NK-92 treated with Interleukin-12 subunit alpha and Interleukin-12 subunit beta, amount 100 ng/mL, for 24 hours (cell line): ENCODE data around the gene TESPA1.
"Not testable (repeated sequence)": the region's sequence is repeated elsewhere in the genome, so short reads cannot be mapped to it uniquely, and the experiment has no call there.

Source experiments
- DNase-seq: peaks from one replicate; lab custom pipeline; 2025; lab: John Stamatoyannopoulos, UW

TESPA1 gene, protein sequence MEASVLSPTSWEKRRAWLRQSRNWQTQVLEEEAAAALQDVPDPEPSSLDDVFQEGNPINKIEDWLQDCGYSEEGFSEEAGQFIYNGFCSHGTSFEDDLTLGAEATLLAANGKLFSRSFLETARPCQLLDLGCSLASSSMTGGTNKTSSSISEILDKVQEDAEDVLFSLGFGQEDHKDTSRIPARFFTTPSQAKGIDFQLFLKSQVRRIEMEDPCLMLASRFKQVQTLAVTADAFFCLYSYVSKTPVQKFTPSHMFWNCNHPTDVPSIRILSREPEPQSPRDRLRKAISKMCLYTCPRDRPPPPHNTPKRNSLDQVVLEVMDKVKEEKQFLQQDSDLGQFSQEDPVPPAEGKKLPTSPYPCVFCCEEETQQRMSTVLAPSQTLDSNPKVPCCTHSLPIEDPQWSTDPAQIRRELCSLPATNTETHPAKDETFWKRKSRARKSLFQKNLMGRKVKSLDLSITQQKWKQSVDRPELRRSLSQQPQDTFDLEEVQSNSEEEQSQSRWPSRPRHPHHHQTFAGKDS

GRCh38 chr12:54984658-54985376 is at the start of gene TESPA1:
TESPA1 (minus strand) TSS chr12:54984762; CDS start chr12:54974562, 10,200 bp downstream.
- DNase-seq, result no peak

DNA sequence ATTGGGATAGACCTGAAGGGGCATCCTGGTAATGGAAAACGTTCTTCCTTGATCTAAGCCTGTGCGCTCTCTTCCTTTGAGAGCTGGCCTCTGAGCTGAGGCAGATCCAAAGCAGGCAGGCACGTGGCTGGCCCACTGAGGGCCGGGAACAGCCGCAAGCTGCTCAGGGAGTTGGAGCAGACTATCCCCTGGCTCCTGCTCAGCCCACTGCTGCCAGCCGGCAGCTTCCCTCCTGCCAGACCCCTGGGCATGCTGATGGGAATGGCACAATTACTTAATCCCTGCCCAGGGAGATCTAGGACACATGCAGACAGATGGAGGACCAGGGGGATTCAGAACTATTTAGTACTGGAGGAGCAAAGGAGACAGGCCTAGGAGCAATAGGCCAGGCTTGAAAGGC is 49.7 kb upstream of the TESPA1 start:
- DNase-seq, result no peak

GRCh38 chr12:55025508-55025907 is 40.9 kb upstream of the TESPA1 start:
- no peak for DNase-seq

DNA sequence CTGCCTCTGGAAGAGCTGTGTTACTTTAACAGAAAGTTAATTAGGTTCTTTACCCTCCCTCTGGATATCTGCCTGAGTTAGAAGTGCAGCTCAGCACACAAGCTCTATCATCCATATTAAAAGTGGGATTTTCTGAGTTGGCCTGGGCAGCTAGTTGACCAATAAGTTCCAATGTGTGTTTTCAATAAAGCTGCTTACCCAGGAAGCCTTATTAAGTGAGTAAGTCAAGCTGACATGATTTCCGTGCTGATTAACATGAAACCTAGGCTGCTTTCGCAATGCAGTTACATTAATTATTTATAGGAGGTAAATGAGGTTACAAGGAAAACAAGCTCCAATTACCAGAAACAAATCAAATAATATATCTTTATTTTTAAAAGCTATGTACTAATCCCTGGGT is 40.0 kb upstream of the TESPA1 start:
- DNase-seq, result no peak

DNA sequence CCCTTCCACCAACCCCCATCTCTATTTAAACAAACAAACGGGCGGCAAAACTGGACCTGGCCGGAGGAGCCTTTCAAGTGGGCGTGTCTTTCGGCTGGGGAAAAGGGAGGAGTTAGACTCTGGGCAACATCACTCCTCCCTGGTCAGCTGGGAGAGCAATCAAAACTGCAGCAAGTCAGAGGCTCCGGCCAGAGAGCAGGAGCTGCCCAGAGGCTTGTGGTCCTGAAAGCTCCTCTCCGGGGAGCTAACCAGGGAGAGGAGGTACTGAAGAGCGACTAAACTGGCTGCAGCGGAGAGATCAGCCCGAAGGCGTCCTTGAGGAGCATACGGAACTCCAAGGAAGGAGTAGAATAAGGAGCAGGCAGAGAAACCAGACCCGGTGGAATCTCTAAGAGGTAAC is 35.2 kb upstream of the TESPA1 start, which contains the start of gene NEUROD4:
Gene NEUROD4, plus strand, starts transcription at position 191 of the 400 bp plus-strand sequence. CDS start 6,466 bp downstream, outside the sequence.
- DNase-seq, result no peak

GRCh38 chr12:55017416-55017925 is 32.9 kb upstream of the TESPA1 start:
- no peak for DNase-seq

- no peak for DNase-seq
These were observed 24.5 kb upstream of the TESPA1 start for GRCh38 chr12:55008944-55009585.

DNA sequence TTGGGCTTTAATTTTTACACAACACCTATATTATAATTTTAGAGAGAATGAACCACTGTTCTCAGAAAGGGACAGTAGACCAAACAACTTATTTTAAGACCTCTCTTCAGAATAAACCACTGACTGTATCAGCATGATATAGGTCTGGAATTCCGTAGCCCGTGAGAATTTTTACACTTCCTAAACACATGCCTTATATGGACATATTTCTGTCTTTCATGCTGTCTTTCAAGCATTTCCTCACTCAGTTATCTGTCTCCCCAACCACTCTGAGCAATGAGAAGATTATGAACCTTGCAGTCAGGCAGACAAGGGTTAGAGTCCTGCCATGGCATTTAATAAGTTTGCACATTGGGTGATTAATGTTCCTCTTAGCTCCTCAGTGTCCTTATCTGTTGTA is 17.8 kb upstream of the TESPA1 start:
- DNase-seq, result no peak

DNA sequence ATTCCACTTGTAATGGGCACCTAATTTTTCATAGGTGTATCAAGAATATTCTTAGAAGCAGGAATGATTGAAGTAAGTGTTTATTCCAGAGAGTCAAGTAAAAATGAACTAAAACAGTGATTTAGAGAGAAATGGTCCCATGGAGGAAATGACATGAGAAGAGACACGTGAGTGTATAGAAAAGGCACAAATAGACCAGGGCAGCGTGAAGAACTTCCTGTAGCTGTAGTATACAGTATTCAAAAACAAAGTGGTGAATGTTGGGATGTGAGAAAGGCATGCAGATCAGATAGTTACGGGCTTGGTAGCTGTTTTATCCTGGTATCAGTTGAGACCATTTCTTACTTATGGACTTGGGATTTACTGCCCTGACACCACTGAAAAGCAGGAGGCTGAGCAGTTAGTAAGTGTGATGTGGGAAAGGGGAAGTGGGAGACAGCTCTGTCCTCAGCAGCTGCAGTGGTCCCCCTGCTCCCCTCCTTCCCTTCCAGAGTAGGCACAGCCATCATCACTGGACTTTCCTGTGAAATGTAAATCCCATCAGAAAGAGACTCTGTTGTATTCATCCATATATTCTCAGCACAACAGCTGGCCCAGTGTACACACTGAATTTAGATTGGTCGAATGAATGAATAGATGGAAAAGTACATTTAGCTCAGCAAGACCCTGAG is 16.8 kb upstream of the TESPA1 start:
- no peak for DNase-seq

DNA sequence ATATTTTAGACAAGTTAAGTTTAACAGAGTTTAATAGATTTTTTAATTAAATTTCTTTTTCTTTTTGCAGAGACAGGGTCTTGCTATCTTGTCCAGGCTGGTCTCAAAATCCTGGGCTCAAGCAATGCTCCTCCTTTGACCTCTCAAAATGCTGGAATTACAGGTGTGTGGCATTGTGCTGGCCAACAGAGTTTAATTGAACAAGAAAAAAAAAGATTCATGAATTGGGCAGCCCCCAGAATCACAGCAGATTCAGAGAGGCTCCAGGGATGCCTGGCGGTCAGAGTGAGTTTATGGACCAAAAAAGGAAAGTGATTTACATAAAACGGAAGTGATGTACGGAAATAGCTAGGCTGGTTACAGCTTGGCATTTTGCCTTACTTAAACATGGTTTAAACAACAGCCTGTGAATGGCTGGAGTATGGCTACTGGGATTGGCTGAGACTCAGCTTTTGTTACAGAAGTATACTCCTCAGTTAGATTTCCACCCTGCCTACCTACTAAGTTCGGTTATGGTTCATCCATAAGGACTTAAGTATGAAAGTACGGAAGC is 14.5 kb upstream of the TESPA1 start:
- no peak for DNase-seq

GRCh38 chr12:54997929-54998522 is 13.5 kb upstream of the TESPA1 start:
- no peak for DNase-seq

DNA sequence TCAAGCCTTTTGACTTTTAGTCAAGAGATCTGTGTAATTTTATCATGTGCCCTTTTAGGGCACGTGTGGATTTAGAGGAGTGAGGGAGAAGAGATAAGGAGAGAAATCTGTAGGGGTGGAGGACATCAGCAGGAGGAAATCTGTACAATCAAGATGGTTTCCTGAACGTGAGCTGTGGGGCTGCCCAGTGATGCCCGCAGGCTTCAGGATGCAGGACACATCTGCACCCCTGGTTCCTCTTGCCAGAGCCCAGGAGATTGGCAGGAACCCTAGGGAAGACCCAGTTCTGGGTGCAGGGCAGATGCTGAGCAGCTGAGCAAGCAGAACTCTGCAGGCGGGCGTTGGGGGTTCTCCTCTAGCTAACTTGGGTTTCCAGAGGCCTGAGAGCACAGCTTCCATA is 11.6 kb upstream of the TESPA1 start:
- DNase-seq, result no peak

DNA sequence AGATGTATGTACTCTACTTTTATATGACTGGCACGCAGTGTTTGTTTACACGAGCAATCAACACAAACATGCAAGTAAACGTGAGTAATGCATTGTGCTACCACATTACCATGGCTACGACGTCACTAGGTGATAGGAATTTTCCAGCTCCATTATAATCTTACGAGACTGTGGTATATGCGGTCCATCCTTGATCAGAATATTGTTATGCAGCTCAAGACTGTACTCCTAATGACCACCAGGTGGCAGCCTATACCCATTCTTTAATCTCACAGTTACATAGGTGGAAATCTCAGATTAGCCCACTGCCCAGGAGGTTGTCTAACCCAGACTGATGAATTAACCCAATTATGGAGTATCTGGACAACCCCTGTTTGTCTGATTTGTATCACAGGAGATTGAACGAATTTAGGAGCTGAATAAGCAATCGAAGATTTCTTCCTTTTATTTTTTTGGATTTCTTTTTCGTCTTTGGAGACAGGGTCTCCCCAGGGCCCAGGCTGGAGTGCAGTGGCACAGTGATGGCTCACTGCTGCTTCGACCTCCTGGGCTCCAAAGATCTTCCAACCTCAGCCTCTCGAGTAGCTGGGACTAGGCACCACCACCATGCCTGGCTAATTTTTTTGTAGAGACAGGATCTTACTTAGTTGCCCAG is 8.7 kb upstream of the TESPA1 start:
- DNase-seq, result no peak

GRCh38 chr12:54991991-54992375 is 7.4 kb upstream of the TESPA1 start:
- no peak for DNase-seq

- DNase-seq, result no peak
These were observed 6.8 kb upstream of the TESPA1 start for GRCh38 chr12:54991161-54991990.

DNA sequence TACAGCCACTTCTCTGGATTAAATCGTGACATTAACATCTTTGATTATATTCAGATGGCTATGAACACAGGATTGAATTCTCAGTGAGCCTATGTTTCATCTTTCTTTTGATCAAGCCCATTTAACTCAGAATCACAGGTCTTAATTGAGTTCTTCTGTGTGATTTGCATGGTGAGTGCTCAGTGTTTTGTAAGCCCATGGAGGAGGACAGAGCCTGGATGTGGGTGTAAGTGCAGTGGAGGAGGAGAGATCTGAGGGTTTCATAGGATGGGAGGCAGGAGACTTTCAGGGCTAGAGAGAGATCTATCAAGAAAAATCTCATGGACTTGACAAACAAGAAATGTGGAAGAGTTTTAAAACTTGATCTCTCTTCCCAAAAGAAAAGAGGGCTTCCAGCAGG is 5.3 kb upstream of the TESPA1 start:
- no peak for DNase-seq

GRCh38 chr12:54988402-54989054 is 4.0 kb upstream of the TESPA1 start:
- no peak for DNase-seq

DNA sequence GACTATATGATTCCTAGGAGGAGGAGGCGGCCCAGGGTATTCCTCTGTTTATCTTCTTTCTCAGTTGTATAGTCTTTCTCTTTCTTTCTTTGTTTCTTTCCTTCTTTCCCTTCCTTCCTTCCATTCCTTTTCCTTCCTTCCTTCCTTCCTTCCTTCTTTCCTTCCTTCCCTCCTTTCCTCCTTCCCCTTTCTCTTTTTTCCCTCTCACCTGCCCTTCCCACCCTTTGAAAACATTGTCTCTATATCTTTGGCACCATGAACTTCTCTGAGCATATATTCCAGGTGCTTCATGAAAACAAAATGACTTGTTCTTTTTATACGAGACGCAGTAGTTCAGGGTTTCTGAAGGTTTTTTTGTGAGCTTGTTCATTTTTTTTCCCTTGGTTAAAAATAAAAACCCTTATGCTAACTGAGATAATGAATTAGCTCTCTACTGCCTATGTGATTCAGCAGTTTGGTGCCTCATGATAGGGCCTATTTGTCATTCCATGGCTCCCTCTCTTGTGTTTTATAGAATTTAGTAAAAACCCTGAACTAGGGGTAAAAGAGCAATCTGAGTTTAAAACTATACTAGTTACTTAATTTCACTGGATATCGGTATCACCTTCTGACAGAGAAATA is 3.2 kb upstream of the TESPA1 start:
- no peak for DNase-seq

DNA sequence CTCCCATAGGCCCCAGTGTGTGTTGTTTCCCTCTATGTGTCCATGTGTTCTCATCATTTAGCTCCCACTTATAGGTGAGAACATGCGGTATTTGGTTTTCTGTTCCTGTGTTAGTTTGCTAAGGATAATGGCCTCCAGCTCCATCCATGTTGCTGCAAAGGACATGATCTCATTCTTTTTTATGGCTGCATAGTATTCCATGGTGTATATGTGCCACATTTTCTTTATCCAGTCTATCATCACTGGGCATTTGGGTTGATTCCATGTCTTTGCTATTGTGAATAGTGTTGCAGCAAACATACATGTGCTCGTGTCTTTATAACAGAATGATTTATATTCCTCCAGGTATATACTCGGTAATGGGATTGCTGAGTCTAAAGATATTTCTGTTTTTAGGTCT is 2.2 kb upstream of the TESPA1 start:
- not testable (repeated sequence) for DNase-seq
